ENCODE results near the gene KIRREL3. TPM values are rescaled to one million over a fixed set of nuclear protein-coding genes. Genes with fewer than 3 reads are reported as not detected.

KIRREL3 gene
- total RNA-seq, 1 donor from 2014 or later = not detected

DNA sequence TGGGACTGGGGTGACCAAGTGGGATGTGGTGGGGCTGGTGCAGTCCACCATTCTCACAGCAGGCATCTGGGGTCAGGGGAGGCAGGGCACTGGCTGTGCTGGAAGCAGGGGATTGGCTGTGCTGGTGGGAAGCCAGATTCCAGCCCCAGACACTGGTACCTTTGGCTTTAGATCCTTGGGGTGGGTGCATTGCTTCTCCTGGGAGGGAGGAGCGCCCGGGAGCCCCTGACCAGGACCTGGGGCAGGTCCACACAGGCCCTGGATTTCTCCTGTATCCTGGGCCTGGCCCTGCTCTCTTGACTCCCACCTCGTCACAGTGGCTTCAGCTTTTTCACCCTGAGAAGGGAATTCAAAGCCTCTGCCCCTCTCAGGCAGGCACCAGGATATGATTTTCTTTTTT is 606.5 kb downstream of the KIRREL3 start:
- DNase-seq (ENCODE audit: low read depth) = no peak
- H3K27me3 ChIP-seq (ENCODE audit: control insufficient read depth, insufficient read depth, low read length) = no peaks in the 10 kb centered on the region
- H3K4me3 ChIP-seq (ENCODE audit: low read depth, low read length) = no peak overlapping the region
- FAIRE-seq = no peak
- no peaks in the 10 kb centered on the region for H3K36me3 ChIP-seq (ENCODE audit: control insufficient read depth, insufficient read depth, low read length)
- TF ChIP-seq, protein P1, sequence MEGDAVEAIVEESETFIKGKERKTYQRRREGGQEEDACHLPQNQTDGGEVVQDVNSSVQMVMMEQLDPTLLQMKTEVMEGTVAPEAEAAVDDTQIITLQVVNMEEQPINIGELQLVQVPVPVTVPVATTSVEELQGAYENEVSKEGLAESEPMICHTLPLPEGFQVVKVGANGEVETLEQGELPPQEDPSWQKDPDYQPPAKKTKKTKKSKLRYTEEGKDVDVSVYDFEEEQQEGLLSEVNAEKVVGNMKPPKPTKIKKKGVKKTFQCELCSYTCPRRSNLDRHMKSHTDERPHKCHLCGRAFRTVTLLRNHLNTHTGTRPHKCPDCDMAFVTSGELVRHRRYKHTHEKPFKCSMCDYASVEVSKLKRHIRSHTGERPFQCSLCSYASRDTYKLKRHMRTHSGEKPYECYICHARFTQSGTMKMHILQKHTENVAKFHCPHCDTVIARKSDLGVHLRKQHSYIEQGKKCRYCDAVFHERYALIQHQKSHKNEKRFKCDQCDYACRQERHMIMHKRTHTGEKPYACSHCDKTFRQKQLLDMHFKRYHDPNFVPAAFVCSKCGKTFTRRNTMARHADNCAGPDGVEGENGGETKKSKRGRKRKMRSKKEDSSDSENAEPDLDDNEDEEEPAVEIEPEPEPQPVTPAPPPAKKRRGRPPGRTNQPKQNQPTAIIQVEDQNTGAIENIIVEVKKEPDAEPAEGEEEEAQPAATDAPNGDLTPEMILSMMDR (IDR thresholded peaks at IDR 0.05; ENCODE audit: insufficient read depth, low read length, severe bottlenecking) = no peak

DNA sequence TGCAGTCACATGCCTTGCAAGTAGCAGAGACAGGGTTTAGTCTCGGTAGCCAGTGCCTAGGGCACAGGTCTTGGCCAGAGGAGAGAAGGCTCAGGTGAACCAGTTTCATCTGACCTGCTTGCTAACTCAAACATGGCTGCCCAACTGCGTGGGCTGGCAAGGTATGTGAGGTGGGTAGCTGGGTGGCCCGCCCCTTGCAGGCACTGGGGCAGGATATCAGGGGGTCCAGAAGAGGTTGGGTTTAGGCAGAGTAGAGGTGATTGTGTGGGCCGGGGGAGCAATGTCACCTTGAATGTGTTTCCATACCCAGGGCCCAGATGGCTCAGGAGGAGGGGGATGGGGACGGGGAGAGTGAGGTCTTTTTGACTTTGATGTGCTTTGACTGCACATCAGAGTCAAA is 607.4 kb downstream of the KIRREL3 start:
- no peak for DNase-seq (ENCODE audit: low read depth)

DNA sequence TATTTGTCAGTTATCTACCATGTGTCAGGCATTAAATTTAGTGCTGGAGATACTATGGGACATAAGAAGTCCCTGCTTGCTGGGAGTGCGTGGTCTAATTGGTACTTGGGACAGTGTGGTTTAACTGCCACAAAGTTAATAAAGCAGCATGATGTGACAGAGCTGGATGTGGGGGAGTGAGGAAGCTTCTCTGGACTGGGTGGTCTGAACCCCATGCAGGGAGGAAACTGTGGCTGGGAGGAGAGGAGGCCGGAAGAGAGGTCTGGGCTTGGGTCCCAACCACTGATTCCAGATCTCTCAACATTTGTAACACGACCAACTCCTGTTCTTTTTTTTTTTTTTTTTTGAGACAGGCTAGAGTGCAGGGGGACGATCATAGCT is 607.9 kb downstream of the KIRREL3 start:
- H3K27me3 ChIP-seq (ENCODE audit: control insufficient read depth, insufficient read depth, low read length) = no peaks in the 10 kb centered on the region
- DNase-seq (ENCODE audit: low read depth) (no peak), FAIRE-seq (no peak)
- TF ChIP-seq, protein P1 (IDR thresholded peaks at IDR 0.05; ENCODE audit: insufficient read depth, low read length, severe bottlenecking) = no peak
- no peaks in the 10 kb centered on the region for H3K36me3 ChIP-seq (ENCODE audit: control insufficient read depth, insufficient read depth, low read length)
- H3K4me3 ChIP-seq (ENCODE audit: low read depth, low read length) = no peak overlapping the region

More for the DNA sequence above, 607.4 kb downstream of the KIRREL3 start:
- TF ChIP-seq, protein P1 (IDR thresholded peaks at IDR 0.05; ENCODE audit: insufficient read depth, low read length, severe bottlenecking) = no peak
- no peaks in the 10 kb centered on the region for H3K27me3 ChIP-seq (ENCODE audit: control insufficient read depth, insufficient read depth, low read length)
- H3K36me3 ChIP-seq (ENCODE audit: control insufficient read depth, insufficient read depth, low read length) = no peaks in the 10 kb centered on the region
- FAIRE-seq = no peak
- no peak overlapping the region for H3K4me3 ChIP-seq (ENCODE audit: low read depth, low read length)

DNA sequence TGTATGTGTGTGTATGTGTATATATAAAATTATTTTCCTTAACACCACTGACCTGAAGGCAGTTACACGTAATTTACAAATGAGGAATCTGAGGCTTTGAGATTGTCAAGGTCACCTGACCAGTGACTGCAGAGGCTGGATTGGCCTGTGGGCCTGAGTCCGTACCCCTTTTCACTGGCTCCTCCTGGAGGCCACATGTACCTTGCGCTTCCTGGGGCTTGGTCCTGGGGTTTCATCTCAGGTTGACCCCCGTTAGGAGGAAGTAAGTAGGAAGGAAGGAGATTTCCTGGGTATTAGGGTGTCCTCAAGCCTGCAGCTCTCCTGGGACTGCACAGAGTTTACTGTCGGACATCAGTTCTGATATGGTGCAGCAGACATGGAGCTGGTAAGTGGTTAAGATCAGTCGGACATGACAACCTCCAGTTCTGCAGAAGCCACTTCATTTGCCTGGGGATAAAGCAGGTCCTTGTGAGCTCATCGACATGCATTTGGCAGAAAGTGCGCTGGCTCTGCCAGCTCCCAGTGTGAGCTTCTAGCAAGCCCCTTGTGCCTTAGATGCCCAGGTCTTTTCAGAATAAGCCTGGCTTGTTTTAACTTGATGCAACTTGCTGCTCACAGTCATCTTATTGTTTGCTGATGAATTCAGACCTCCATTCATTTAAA is 608.5 kb downstream of the KIRREL3 start:
- DNase-seq (ENCODE audit: low read depth) = peak; percentile 91
- TF ChIP-seq, protein P1 (IDR thresholded peaks at IDR 0.05; ENCODE audit: insufficient read depth, low read length, severe bottlenecking) = no peak

DNA sequence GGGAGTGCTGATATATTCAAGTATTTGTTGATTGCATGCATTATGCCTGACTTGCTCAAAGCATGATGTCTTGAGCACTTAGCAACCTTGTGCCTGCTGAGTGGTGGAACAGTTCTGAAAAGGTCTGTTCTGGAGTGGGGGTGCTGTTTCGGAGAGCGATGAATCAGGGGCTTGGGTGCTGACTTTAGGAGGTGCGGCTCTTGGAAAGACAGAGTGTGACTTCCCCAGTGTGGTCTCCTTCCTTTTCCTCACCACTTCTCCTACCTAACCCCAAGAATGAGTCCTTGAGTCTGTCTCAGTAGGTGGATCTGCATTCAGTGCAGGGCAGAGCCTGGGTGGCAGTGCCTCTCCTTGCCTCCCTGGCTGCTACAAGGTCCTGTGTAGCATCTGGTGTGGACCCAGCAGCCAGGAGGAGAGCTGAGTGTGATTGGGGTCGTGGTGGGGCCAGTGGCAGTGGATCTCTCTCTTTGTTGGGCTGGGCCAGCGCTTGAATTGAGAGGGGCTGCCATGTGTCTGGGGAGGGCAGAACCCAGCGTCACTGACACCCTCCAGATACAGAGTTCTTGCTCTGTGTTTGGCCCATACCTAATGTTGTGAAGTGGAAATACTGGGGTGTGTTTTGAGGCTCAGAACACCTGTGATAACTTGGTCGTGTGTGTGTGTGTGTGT is 609.1 kb downstream of the KIRREL3 start:
- Histone ChIP-seq H3K36me3 (ENCODE audit: control insufficient read depth, insufficient read depth, low read length) (no peaks in the 10 kb centered on the region), H3K4me3 (ENCODE audit: low read depth, low read length) (no peak overlapping the region), H3K27me3 (ENCODE audit: control insufficient read depth, insufficient read depth, low read length) (no peaks in the 10 kb centered on the region)
- DNase-seq (ENCODE audit: low read depth) (no peak), FAIRE-seq (no peak)
- TF ChIP-seq, protein P1 (IDR thresholded peaks at IDR 0.05; ENCODE audit: insufficient read depth, low read length, severe bottlenecking) = no peak

More for the DNA sequence above, 608.5 kb downstream of the KIRREL3 start:
- no peak overlapping the region for H3K4me3 ChIP-seq (ENCODE audit: low read depth, low read length)
- no peaks in the 10 kb centered on the region for H3K27me3 ChIP-seq (ENCODE audit: control insufficient read depth, insufficient read depth, low read length)
- no peak for FAIRE-seq
- H3K36me3 ChIP-seq (ENCODE audit: control insufficient read depth, insufficient read depth, low read length) = no peaks in the 10 kb centered on the region

Data from bronchial epithelial cell (primary cell).